HK-2 (cell line): ENCODE results near the gene KLHL26.

Experiments used
- DNase-seq: peaks from one replicate; pipeline ENCODE4 v3.0.0-alpha.2; 2018; ENCODE audit not compliant: unreplicated experiment

The KLHL26 gene

GRCh38 chr19:18613589-18614234 lies 23.1 kb upstream of the KLHL26 start:
- DNase-seq = no peak

GRCh38 chr19:18616023-18616422 lies 20.8 kb upstream of the KLHL26 start:
- no peak for DNase-seq

- DNase-seq = no peak
Observed at GRCh38 chr19:18617562-18617961, 19.3 kb upstream of the KLHL26 start.

- no peak for DNase-seq
Observed at GRCh38 chr19:18618236-18618635, 18.6 kb upstream of the KLHL26 start.

GRCh38 chr19:18620311-18620710 lies 16.5 kb upstream of the KLHL26 start:
- no peak for DNase-seq

- DNase-seq = no peak
Observed at GRCh38 chr19:18620902-18621301, 15.9 kb upstream of the KLHL26 start.

- no peak for DNase-seq
Observed at GRCh38 chr19:18626906-18627305, 9.9 kb upstream of the KLHL26 start.

GRCh38 chr19:18629166-18630088 lies 7.4 kb upstream of the KLHL26 start:
- no peak for DNase-seq

GRCh38 chr19:18633321-18633720 lies 3.5 kb upstream of the KLHL26 start:
- no peak for DNase-seq

- no peak for DNase-seq
Observed at GRCh38 chr19:18634612-18635297, 2.1 kb upstream of the KLHL26 start.

GRCh38 chr19:18635831-18636182 lies 1.0 kb upstream of the KLHL26 start:
- DNase-seq = no peak

GRCh38 chr19:18636183-18636968 lies 452 bp upstream of the KLHL26 start:
- DNase-seq = peak; percentile 99

GRCh38 chr19:18637673-18638630 lies 1.1 kb downstream of the KLHL26 start:
- peak; percentile 31 for DNase-seq

GRCh38 chr19:18639706-18640243 lies 2.9 kb downstream of the KLHL26 start:
- DNase-seq = no peak

- DNase-seq = no peak
Observed at GRCh38 chr19:18644196-18645034, 7.6 kb downstream of the KLHL26 start.

GRCh38 chr19:18645035-18645511 lies 8.2 kb downstream of the KLHL26 start:
- DNase-seq = no peak

- DNase-seq = no peak
Observed at GRCh38 chr19:18646535-18647370, 9.9 kb downstream of the KLHL26 start.

- DNase-seq = no peak
Observed at GRCh38 chr19:18647371-18647767, 10.5 kb downstream of the KLHL26 start.
